GM04504 (cell line): ENCODE results near the gene NFASC.
A peak's percentile ranks its signal among the peaks of the same experiment; 100 is the strongest.

ENCODE experiments used
- DNase-seq: peaks from one replicate; pipeline ENCODE4 v3.0.0-alpha.2; 2012; ENCODE audit warnings: low read depth

NFASC gene

DNA sequence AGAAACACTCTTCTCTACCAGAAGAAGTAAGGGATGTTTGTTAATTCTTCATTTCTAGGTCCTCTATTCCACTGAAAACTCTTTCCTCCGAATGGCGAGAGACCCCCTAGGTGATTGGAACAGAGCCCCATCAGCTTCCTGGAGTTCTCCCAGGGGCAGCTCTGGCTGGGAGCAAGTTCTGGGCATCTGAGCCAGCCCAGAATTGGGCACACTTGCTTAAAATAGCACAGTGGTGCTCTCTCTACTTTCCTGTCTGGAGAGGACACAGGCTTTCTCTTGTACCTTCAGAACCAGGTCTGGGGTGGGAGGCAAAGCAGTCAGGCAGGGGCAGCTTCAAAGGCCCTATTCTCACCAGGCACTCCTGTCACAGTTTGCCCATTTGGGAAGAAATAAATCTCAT, 89.2 kb downstream of the NFASC start:
- no peak for DNase-seq

DNA sequence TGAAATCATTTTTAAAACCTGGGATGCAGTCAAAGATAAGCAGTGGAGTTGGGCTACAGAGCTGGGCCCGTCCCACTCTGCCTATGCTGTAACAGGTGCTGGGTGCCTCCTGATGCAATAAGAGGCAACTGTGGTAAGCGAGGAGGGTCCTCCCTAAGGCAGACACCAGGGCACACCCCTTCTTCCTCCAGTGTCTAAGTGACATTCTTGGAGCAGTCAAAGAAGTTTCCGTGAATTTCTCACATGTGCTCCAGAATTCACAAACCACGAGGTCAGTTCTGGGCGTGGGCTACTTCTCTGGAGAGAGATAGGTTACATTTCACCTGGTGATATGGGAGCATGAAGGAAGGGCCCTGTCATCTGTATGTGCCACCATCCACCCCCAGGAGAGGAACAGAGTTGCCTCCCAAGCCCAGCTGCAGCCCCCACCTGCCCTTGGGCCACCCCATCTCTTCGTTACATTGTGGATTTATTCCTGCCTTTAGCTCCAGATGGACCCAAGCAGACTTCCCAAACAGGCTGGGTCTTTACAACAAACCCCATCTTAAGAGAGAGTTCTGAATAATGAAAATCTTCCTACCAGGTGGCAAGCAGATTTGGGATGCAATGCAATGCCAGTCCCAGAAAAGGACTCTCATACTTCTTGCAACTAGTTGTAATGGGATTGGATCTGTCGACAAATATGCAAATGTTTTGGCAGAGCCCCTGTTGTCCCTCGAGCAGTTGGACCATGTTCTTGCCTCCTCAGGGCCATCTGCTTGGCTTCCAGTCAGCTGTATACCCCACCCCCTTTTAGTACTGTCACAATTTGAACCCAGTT, 89.9 kb downstream of the NFASC start:
- no peak for DNase-seq

DNA sequence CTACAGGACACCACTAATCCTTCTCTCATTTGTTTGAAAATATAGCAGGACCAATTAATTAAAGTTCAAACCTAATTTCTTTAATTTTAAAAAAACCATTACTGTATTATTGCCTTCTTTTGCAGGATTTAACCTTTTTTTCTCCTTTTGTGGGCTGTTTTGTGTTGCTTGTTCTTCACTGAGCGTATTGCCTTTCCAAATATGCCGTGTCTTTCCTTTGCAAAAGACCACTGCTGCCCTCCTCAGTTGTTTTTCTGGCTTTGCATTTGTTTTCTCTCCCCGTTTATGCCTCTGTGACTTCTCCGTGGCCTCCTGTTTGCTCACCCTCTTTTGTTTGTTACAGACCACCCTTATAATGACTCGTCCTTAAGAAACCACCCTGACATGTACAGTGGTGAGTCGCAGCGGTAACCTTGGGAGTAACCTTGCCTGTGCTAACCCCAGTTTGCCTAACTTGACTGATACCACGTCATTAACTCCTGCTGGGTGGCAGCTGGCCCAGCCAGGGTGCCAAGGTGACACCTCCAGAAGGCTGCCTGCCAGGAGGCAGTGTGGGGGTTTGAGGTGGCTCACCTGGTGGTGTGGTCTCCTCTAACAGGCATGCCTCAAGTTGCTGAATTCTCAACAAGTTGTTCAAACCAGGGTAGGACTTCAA, 91.2 kb downstream of the NFASC start:
- no peak for DNase-seq

DNA sequence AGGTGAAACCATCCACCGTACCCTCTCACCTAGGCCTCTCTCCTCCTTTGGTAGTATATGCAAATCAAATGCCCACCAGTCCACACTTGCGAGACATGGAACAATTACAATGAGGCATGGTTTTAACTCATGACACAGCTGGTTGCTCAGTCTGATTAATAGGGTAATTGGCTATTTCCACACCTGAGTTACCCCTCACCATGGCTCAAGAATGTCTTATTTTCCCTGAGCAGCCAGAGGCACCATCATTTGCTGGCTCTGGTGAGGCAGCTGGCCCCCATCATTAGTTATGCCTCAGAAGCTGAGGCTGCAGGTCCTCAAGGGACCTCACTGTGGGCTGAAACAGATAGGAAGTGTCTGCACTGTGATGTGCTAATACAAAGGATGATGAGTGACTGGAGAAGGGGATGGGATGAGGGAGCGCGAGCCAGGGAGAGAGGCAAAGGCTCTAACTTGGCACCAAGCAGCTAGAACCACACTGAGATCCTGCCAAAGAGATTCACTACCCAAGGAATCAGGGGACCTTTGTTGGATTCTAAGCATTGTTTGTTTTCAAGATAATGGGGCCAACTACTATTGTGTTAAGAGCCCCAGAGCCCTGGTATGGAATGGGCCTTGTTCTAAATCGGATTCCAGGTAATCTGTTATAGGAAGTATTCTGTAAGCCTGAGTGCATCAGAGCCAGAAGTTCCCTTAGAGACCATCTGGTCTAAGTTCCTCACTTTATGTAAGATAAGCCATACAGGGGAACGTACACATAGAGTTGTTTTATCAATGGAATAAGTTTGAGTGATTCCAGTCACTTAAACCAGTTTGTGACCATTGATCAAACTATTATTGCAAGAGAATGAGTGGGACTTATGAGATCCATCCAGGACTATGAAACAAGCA, 92.3 kb downstream of the NFASC start:
- DNase-seq: no peak

DNA sequence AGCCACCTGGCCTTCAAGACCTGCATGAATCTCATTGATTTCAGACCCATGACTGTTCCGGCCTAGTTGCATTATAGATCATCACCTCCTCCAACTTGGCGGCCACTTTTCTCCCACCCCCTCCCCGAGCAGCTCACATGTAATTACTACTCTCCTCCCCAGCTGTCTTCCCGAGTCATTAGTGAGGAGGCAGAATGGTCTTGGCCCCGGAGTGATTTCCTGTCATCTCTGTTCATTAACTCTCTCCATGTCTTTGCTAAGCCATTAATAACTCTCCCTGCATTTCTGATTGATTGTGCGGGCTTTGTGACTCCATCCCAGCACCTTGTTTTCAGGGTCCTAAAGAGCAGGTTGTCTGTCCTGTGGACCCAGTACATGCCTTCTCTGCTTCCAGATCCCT, 96.8 kb downstream of the NFASC start:
- no peak for DNase-seq

DNA sequence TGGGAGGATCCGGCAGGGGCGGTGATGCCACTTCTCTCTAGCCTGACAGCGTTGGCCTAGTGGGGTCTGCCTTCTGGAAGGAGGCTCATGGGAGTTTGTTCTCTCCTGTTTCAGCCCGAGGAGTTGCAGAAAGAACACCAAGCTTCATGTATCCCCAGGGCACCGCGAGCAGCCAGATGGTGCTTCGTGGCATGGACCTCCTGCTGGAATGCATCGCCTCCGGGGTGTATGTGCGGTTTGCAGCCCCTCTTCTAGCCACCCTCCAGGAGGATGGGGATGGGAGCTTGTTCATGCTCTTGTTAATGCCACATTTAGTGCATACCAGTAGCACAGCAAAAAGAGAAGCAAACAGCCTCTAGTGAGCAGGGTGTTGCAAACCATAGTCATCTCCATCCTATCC, 97.5 kb downstream of the NFASC start:
- no peak for DNase-seq

DNA sequence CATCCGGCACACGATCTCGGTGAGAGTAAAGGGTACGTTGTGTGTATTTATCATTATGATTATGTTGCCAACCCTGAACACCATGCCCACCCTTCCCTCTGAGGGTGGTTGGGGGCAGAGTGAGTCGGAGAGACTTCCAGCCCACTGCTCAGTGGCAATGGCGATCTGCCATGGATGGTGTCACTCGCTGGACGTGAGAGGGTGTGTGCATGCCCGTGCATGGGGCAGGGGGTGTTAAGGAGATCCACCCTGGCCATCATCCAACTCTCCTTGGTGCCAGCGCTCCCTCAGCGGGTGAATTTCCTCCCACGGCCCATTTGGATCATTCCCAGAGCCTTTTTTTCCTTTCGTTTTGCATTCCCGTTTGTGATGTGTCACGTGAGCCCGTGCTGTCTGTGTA, 98.3 kb downstream of the NFASC start:
- no peak for DNase-seq

DNA sequence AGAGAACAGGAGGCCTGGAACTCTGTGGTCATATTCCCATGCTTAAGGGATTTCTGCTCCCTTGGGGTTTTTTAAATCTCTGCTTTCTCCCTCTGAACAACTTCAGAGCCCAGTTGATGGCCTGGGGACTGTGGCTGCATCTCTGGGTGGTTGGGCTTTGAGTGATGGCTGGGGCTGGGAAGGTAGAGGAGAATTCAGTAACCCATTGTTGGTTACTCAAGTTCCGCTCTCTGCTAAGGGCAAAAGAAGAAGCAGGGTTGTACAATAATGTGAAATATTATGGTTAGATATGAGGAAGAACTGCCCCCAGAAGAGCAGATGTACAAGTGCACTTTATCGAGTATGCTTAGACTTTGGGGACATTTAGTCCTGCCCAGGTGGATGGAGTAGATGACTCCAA, 100.3 kb downstream of the NFASC start:
- DNase-seq: no peak

DNA sequence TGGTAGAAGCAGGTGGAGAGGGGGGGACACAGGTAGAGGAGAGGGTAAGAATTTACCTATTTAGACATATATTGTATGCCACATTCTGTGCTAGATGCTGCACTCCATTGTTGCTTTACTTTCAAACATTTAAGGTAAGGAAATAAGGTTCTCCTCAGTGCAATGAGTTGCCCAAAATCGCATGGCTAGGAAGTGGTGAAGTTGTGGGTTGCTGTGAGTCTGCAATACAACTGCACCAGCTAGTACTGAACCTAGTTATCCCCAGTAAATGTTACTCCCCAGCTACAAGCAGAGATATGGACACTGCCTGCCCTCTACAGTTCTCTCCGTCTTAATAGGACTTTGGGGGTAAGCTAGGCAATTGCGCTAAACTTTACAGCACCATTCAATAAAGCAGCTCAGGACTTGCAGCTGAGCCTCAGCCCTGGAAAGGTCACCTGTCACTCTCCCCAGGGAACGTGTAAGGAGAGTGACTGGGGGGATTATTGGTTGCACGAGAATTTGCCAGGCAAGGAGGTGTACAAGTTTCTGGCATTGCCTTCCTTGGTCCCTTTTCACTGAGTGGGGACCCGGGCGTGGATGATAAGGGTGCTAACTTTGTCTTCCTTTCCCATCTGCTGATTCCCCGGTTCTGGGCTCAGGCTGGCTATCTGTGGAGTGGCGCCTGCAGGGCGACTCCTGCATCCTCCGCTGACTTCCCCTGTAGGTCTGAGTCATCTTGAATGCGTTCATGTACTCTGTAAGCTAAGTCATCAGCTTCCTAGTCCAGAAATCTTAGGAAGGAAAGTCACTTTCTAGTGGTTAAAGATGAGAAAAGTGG, 101.1 kb downstream of the NFASC start:
- peak; percentile 48 for DNase-seq

DNA sequence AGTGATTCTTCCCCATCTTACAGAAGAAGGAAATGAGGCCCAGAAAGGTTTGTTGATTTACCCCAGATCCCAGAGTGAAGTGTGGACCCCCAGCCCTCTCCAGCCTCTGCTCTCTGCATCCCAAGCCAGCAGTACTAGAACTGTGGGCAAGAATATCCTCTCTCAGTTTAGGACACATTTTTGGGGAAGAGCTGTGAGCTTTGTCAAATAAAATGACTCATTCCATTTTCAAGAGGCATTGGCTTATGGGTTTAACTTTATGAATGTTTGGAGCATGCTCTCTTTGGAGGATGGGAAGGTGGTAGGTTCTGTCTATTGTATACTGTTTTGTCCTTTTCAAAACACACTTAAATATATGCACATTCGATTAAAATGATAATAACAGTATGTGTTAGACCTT, 101.8 kb downstream of the NFASC start:
- DNase-seq: no peak

DNA sequence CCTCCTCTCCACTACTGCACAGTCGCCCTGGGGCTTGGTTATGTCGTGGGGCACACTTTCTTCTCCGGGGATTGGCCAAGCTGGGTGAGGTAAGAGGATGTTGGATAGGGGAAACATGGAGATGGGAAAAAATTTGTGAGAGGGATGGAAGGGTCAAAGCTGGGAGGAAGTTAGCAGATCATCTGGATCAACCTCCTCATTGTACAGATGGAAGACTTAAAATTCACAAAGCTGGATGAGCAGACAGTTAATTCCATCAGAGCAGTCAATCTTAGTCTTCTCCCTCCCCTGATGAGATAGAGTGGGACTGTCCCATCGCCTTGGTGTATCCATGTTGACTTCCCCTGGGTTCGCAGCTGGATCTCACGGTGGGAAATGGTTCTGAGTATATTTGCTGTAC, 102.8 kb downstream of the NFASC start:
- DNase-seq: no peak

DNA sequence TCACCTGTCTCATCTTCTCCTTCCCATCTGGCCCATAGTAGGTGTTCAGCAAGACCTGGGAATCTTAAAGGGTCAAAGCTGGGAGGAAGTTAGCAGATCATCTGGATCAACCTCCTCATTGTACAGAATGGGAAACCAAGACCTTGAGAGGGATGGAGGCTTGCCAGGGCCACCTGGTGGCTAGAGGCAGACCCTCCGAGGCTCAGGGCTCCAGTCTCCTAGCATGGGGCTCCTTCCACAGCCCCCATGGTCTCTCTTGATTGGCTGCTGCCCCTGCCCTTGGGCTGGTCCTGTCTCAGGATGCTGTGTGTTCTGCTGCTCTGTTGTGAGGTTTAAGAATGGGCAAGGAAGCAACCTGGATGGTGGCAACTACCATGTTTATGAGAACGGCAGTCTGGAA, 103.7 kb downstream of the NFASC start:
- DNase-seq: no peak

DNA sequence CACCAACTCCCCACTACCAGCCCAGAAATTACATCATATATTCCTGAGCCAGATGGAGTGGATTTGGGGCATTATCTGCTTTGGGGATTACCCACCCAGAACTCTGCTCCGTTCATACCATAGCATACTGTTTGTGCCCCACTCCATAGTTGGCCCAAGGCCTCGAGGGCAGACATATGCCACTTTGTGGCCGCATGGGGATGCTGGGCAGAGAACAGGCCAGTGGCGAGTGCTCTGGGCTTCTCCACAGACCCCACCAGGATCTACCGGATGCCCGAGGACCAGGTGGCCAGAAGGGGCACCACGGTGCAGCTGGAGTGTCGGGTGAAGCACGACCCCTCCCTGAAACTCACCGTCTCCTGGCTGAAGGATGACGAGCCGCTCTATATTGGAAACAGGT, 104.4 kb downstream of the NFASC start:
- no peak for DNase-seq

DNA sequence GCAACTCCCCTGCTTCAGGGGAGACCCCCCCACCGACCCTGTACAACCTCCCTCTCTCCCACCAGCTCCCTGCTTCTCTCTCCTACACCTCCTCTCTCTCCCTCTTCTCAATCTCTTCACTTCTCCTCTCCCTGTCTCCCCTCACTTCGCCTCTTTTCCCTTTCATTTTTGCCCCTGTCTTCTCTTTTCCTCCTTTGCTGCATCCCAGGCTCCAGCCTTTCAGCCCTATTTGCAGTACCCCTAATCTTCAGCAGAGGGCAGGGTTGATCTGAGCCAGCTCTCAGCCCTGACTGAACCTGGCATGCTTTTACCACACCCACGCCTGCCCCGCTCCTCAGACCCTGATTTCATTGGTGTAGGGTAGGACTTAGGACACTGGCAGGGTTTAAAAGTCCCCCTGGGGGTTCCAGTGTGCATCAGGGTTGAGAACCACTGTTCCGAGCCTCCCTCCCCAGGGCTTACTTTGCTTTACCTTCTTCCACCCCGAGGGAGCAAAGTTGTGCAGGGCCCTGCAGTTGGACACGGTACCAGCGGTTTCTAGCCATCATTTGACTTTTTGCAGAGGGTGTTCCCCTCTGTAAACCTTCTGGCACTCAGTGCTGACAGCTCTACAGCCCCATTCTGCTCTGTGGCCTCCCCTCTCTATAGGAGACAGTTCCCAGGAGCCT, 105.0 kb downstream of the NFASC start:
- peak; percentile 17 for DNase-seq

DNA sequence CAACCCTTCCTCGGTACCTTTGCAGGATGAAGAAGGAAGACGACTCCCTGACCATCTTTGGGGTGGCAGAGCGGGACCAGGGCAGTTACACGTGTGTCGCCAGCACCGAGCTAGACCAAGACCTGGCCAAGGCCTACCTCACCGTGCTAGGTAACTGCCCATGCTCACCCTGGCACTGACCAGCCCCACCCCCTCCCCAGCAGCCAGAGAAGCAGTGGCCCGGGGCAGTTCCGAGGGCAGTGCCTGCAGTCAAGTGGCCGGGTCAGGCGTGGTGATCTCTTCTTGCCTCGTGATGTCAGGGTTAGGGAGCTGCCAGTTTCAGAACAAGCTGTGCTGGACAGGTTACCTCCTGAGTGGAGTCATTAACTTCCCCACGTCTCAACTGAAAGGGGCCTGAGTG, 106.0 kb downstream of the NFASC start:
- DNase-seq: no peak

DNA sequence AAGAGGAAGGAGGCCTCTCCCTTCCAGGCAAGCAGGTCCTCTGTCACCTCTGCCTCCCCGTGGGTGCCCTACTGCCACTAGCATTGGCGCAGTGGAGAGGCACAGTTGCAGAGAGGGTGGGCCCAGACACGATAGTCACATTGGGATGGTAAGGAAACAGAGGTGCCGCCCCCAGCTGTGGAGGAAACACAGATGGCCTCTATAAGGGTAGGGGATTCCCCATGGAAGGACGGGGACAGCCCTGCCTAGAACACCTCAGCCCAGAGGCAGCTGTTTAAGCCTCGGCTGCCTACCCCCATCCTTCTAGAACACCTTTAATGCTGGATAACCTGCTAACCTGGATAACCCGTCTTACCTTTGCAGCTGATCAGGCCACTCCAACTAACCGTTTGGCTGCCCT, 106.7 kb downstream of the NFASC start:
- DNase-seq: no peak

DNA sequence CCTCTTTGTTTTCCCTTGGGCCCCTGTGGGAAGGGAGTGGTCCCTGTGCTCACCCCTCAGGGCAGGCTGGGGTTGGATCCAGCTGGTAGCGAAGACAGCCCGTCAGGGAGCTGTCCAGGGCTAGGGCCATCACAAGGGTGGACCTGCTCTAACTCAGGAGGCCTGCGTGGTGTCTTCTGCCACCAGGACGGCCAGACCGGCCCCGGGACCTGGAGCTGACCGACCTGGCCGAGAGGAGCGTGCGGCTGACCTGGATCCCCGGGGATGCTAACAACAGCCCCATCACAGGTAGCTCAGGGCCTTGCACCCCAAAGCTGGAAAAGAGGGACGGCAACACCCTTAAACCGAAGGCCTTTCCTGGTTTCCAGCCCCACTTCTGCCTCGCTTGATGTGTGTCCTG, 108.1 kb downstream of the NFASC start:
- DNase-seq: no peak

DNA sequence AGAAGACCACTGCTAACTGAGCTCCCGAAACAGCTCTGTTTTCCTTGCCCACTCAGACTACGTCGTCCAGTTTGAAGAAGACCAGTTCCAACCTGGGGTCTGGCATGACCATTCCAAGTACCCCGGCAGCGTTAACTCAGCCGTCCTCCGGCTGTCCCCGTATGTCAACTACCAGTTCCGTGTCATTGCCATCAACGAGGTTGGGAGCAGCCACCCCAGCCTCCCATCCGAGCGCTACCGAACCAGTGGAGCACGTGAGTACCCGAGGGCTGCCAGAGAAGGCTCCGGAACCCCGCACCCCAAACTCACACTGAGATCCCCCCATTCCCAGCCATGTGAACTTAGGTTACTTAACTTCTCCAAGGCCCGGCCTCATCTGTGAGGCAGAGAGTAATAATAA, 108.6 kb downstream of the NFASC start:
- no peak for DNase-seq

DNA sequence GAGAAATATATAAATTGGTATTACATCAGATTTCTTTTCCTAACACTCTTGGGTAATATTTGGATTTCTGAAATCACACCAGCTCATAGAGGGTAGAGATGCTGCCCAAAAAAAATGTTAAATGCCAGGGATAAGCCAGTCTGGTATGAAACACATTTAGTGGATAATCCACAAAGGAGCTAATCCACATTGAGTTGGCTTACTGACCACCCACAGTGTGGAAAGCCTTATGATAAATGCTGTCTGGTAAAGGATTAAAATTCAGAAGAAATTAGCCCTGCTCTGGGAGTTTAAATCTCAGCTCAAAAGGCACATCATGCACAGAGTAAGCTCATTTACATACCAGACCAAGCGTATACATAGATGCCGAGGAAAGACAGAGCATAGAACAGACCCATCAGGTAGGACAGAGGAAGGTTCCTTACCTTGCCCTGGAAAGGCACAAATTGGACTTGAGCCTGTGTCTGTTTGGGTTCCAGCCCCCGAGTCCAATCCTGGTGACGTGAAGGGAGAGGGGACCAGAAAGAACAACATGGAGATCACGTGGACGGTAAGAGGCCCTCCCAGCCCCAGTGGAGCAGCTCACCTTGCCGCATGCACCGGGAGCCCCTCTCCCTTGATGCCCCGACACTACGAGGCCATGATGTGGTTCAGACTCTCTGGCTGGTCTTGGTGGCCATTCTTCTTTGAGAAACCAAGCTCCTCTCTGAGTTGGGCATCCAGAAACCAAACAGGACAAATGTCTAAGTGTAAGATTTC, 109.4 kb downstream of the NFASC start:
- no peak for DNase-seq

DNA sequence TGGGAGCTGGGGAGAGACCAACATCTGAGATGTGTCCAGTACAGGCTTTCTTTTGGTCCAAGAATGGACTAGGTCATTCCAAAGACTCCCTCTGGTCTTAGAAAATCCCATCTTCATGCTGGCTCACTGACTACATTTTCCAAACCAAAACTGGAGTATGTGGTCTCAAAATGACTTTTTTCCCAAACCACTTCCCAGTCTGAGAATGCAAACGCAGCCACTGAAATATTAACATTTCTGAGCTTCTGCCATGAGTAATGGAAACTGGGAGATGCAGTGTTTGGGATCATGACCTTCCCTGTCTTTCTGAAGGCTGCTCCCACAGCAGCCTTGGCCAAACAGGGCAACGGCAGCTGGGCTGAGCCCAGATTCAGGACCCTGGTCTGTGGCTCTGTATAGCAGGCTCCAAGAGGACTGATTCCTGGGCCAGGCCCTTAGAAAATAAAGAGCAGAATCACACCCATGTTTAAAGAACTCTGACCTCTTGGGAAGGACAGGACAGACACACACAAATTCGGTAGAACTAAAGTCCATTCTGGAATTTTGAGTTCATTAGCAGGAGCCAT, 110.3 kb downstream of the NFASC start:
- DNase-seq: no peak
